OCI-LY1 (cell line): ENCODE results near the gene CLDND1.

ENCODE experiments used
- H2AFZ ChIP-seq: fragments of 200-600 bp; sonication (generic), shearing (Covaris generic); 2 replicates; pipeline ENCODE4 v1.6.0; 2014; ENCODE audit warnings: antibody characterized with exemption, mild to moderate bottlenecking, low read length
- H3F3A ChIP-seq: fragments of 200-600 bp; sonication (generic), shearing (Covaris generic); 2 replicates; pipeline ENCODE4 v1.6.0; 2014; ENCODE audit warnings: mild to moderate bottlenecking, antibody characterized with exemption, low read length, moderate library complexity; ENCODE audit not compliant: insufficient read depth
- H3K27ac ChIP-seq: fragments of 200-600 bp; sonication (generic); 2 replicates; pipeline ENCODE4 v1.5.1; 2014; ENCODE audit warnings: low read length, mixed run types, mild to moderate bottlenecking, low read depth; ENCODE audit not compliant: poor library complexity, severe bottlenecking
- H3K27me3 ChIP-seq: fragments of 200-600 bp; sonication (generic); 2 replicates; pipeline ENCODE4 v1.6.0; 2014; ENCODE audit warnings: antibody characterized with exemption, mild to moderate bottlenecking, low read length, moderate library complexity; ENCODE audit not compliant: insufficient read depth
- H3K36me3 ChIP-seq: fragments of 200-600 bp; sonication (generic); 2 replicates; pipeline ENCODE4 v1.6.1; 2014; ENCODE audit warnings: mild to moderate bottlenecking, antibody characterized with exemption, low read length, moderate library complexity, mixed read lengths; ENCODE audit not compliant: insufficient read depth
- H3K4me1 ChIP-seq: fragments of 200-600 bp; sonication (generic); 2 replicates; pipeline ENCODE4 v1.5.1; 2014; ENCODE audit warnings: mild to moderate bottlenecking, low read length, moderate library complexity; ENCODE audit not compliant: insufficient read depth, severe bottlenecking
- H3K4me2 ChIP-seq: fragments of 200-600 bp; sonication (generic), shearing (Covaris generic); 2 replicates; pipeline ENCODE4 v1.6.1; 2014; ENCODE audit warnings: low read length
- H3K4me3 ChIP-seq: fragments of 200-600 bp; sonication (generic); 2 replicates; pipeline ENCODE4 v1.5.1; 2014; ENCODE audit warnings: low read length, low read depth, mild to moderate bottlenecking, mixed read lengths; ENCODE audit not compliant: poor library complexity, severe bottlenecking
- H3K79me2 ChIP-seq: fragments of 200-600 bp; shearing (Covaris generic); 2 replicates; pipeline ENCODE4 v1.6.1; 2016; ENCODE audit warnings: mixed run types, low read length, mixed read lengths; ENCODE audit not compliant: insufficient read depth
- H3K9ac ChIP-seq: fragments of 200-600 bp; sonication (generic), shearing (Covaris generic); 2 replicates; pipeline ENCODE4 v1.6.1; 2014; ENCODE audit warnings: mild to moderate bottlenecking, low read length, mixed read lengths
- H3K9me2 ChIP-seq: fragments of 200-600 bp; sonication (generic), shearing (Covaris generic); 2 replicates; pipeline ENCODE4 v1.6.1; 2014; ENCODE audit warnings: low read depth, mild to moderate bottlenecking, low read length, mixed read lengths
- H3K9me3 ChIP-seq: fragments of 200-600 bp; shearing (Covaris generic); 2 replicates; pipeline ENCODE4 v1.6.1; 2014; ENCODE audit warnings: low read length, mixed read lengths
- H4K20me1 ChIP-seq: fragments of 200-600 bp; sonication (generic), shearing (Covaris generic); 2 replicates; pipeline ENCODE4 v1.6.0; 2016; ENCODE audit warnings: mild to moderate bottlenecking, low read length; ENCODE audit not compliant: insufficient read depth
- EZH2 ChIP-seq: fragments of 200-600 bp; sonication (generic), shearing (Covaris generic); IDR thresholded peaks from 2 replicates; pipeline ENCODE4 v1.8.0; 2017; ENCODE audit warnings: borderline replicate concordance, mixed run types, mild to moderate bottlenecking, antibody characterized with exemption, low read length, moderate library complexity, mixed read lengths
- TF ChIP-seq, protein P1 (sequence below): fragments of 200-600 bp; sonication (generic), shearing (Covaris generic); IDR thresholded peaks from 2 replicates; pipeline ENCODE4 v1.5.1; 2017; ENCODE audit warnings: mild to moderate bottlenecking, antibody characterized with exemption, low read length, moderate library complexity, mixed read lengths

The CLDND1 gene

DNA sequence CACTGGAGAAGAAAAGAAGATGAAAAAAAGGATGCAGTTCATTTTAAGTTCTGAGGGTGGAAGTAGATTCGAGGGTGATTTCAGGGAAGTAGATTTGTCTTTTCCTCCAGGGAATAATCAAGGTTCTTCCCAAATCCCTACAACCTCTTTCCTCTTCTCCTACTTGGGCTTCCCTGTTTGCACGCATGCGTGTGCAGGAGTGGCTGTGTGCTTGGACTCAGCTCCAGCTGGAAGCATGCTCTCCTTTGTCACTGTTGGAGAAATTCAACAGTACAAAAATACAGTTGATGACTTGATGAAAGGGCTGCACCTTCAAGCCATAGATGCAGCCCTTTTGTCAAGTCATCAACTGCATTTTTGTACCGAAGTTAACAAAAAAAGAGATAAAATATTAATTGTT, 21.4 kb downstream of the CLDND1 start:
- H3K9me3 ChIP-seq = no peaks in the 10 kb centered on the region
- H3K79me2 ChIP-seq = no peaks in the 10 kb centered on the region
- no peak overlapping the region for H2AFZ ChIP-seq
- no peaks in the 10 kb centered on the region for H3K36me3 ChIP-seq
- no peaks in the 10 kb centered on the region for H4K20me1 ChIP-seq
- H3K27ac ChIP-seq = no peak overlapping the region
- H3F3A ChIP-seq = no peaks in the 10 kb centered on the region
- H3K9ac ChIP-seq = no peak overlapping the region
- H3K27me3 ChIP-seq = no peaks in the 10 kb centered on the region
- no peaks in the 10 kb centered on the region for H3K4me1 ChIP-seq
- TF ChIP-seq EZH2 = no peak
- TF ChIP-seq, protein P1, sequence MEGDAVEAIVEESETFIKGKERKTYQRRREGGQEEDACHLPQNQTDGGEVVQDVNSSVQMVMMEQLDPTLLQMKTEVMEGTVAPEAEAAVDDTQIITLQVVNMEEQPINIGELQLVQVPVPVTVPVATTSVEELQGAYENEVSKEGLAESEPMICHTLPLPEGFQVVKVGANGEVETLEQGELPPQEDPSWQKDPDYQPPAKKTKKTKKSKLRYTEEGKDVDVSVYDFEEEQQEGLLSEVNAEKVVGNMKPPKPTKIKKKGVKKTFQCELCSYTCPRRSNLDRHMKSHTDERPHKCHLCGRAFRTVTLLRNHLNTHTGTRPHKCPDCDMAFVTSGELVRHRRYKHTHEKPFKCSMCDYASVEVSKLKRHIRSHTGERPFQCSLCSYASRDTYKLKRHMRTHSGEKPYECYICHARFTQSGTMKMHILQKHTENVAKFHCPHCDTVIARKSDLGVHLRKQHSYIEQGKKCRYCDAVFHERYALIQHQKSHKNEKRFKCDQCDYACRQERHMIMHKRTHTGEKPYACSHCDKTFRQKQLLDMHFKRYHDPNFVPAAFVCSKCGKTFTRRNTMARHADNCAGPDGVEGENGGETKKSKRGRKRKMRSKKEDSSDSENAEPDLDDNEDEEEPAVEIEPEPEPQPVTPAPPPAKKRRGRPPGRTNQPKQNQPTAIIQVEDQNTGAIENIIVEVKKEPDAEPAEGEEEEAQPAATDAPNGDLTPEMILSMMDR = no peak
- no peak overlapping the region for H3K4me3 ChIP-seq
- no peak overlapping the region for H3K4me2 ChIP-seq
- H3K9me2 ChIP-seq = no peaks in the 10 kb centered on the region

DNA sequence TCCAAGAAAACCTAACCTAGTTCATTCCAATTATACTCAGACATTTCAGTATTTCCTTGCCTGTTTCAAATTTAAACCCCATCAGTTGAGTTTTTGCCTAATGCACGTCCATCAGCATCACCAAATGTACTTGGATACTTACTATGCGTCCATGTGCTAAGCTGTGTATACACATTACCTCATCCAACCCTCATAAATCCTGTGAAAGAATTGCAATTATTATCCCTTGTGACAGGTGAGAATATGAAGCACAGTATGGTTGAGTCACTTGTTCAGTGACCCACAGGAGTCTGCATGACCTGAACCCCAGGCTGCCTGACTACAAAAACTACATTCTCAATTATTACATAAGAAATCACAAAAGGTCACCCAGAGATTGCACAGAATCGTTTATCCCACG, 22.7 kb downstream of the CLDND1 start:
- H4K20me1 ChIP-seq = no peaks in the 10 kb centered on the region
- H3K4me1 ChIP-seq = no peaks in the 10 kb centered on the region
- no peak overlapping the region for H3K4me2 ChIP-seq
- H3K79me2 ChIP-seq = no peaks in the 10 kb centered on the region
- no peaks in the 10 kb centered on the region for H3K27me3 ChIP-seq
- no peak overlapping the region for H3K4me3 ChIP-seq
- H3K27ac ChIP-seq = no peak overlapping the region
- no peaks in the 10 kb centered on the region for H3K9me2 ChIP-seq
- H3K9ac ChIP-seq = no peak overlapping the region
- no peaks in the 10 kb centered on the region for H3F3A ChIP-seq
- H2AFZ ChIP-seq = no peak overlapping the region
- no peaks in the 10 kb centered on the region for H3K36me3 ChIP-seq
- no peaks in the 10 kb centered on the region for H3K9me3 ChIP-seq
- TF ChIP-seq EZH2 = no peak
- TF ChIP-seq, protein P1 = no peak

DNA sequence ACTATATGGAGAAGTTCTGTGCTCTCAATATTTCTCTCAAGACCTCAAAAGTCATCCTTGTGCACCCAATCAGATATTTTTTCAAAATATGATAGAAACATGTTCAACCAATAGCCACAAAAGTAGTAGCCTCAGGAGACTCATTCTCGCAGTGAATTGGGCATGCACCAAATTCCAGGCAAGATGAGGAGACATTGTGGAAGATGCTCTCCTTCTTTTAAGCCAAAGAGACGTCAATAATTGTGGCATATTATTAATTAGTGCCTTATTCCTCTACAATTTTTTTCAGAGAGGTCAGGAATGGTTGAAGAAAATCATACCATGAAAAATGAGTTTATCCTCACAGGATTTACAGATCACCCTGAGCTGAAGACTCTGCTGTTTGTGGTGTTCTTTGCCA, 25.3 kb downstream of the CLDND1 start, which contains the start of gene OR5K2:
OR5K2 (plus strand) TSS at position 301 of the 400 bp plus-strand sequence; CDS start at position 301, 0 bp downstream.
- TF ChIP-seq EZH2 = no peak
- TF ChIP-seq, protein P1 = no peak
- Histone ChIP-seq H3K9me3 (no peaks in the 10 kb centered on the region), H3K9ac (no peak within 1 kb of the TSS), H3K4me2 (no peak within 1 kb of the TSS), H3K36me3 (no peaks in the 10 kb centered on the region), H3K27ac (no peak within 1 kb of the TSS), H3K27me3 (no peaks in the 10 kb centered on the region), H3K9me2 (no peaks in the 10 kb centered on the region), H3F3A (no peaks in the 10 kb centered on the region), H3K4me1 (no peaks in the 10 kb centered on the region), H3K4me3 (no peak within 1 kb of the TSS), H2AFZ (no peak within 1 kb of the TSS), H4K20me1 (no peaks in the 10 kb centered on the region), H3K79me2 (no peaks in the 10 kb centered on the region)
